H9 (cell line): ENCODE data around the gene DDA1. TPM values are rescaled to one million over a fixed set of nuclear protein-coding genes. Genes with fewer than 3 reads are reported as not detected.
A peak's percentile ranks its signal among the peaks of the same experiment; 100 is the strongest.

Experiments used
- DNase-seq: peaks from one replicate; pipeline ENCODE4 v3.0.0-alpha.2; 2017
- H2AFZ ChIP-seq: one replicate; pipeline ENCODE4 v1.6.1; 2013; ENCODE audit warnings: mild to moderate bottlenecking, low read length, control low read depth, moderate library complexity
- H2AK5ac ChIP-seq: 2 replicates; pipeline ENCODE4 v1.6.1; 2013; ENCODE audit warnings: low read length, control low read depth, mixed read lengths; ENCODE audit not compliant: insufficient read length
- H2BK120ac ChIP-seq: one replicate; pipeline ENCODE4 v1.6.1; 2013; ENCODE audit warnings: low read depth, mild to moderate bottlenecking, low read length, control low read depth, inconsistent platforms; ENCODE audit not compliant: poor library complexity, severe bottlenecking
- H2BK12ac ChIP-seq: 2 replicates; pipeline ENCODE4 v1.6.1; 2013; ENCODE audit warnings: low read length, control low read depth, mixed read lengths, low read depth; ENCODE audit not compliant: insufficient read length
- H2BK15ac ChIP-seq: 2 replicates; pipeline ENCODE4 v1.6.1; 2013; ENCODE audit warnings: low read depth, low read length, control low read depth
- H2BK20ac ChIP-seq: one replicate; pipeline ENCODE4 v1.6.1; 2013; ENCODE audit warnings: low read depth, mild to moderate bottlenecking, low read length, control low read depth, inconsistent platforms; ENCODE audit not compliant: poor library complexity, severe bottlenecking
- H2BK5ac ChIP-seq: 2 replicates; pipeline ENCODE4 v1.6.1; 2013; ENCODE audit warnings: low read length, control low read depth, mixed read lengths; ENCODE audit not compliant: insufficient read length
- H3K14ac ChIP-seq: 2 replicates; pipeline ENCODE4 v1.6.1; 2013; ENCODE audit warnings: low read length, control low read depth; ENCODE audit not compliant: insufficient read depth
- H3K18ac ChIP-seq: 2 replicates; pipeline ENCODE4 v1.6.1; 2013; ENCODE audit warnings: low read depth, mild to moderate bottlenecking, mixed read lengths, low read length, control low read depth; ENCODE audit not compliant: insufficient read length
- H3K23ac ChIP-seq: 2 replicates; pipeline ENCODE4 v1.6.1; 2013; ENCODE audit warnings: low read length, control low read depth, mixed read lengths, low read depth; ENCODE audit not compliant: insufficient read length
- H3K23me2 ChIP-seq: 2 replicates; pipeline ENCODE4 v1.6.1; 2013; ENCODE audit warnings: low read depth, mild to moderate bottlenecking, mixed read lengths, low read length, control low read depth; ENCODE audit not compliant: insufficient read length, poor library complexity, severe bottlenecking
- H3K27ac ChIP-seq: 2 replicates; pipeline ENCODE4 v1.5.1; 2013; ENCODE audit warnings: low read length, control low read depth, mixed read lengths, low read depth; ENCODE audit not compliant: insufficient read length
- H3K27me3 ChIP-seq: 2 replicates; pipeline ENCODE4 v1.6.1; 2013; ENCODE audit warnings: low read length, control low read depth, inconsistent platforms; ENCODE audit not compliant: insufficient read depth
- H3K4ac ChIP-seq: 2 replicates; pipeline ENCODE4 v1.6.1; 2013; ENCODE audit warnings: low read depth, mild to moderate bottlenecking, control low read depth, inconsistent platforms, low read length, moderate library complexity
- H3K4me1 ChIP-seq: 2 replicates; pipeline ENCODE4 v1.6.1; 2013; ENCODE audit warnings: low read length, control low read depth, inconsistent platforms; ENCODE audit not compliant: insufficient read depth
- H3K4me2 ChIP-seq: 2 replicates; pipeline ENCODE4 v1.6.1; 2013; ENCODE audit warnings: low read length, control low read depth, mixed read lengths; ENCODE audit not compliant: insufficient read length, insufficient read depth
- H3K56ac ChIP-seq: 2 replicates; pipeline ENCODE4 v1.6.1; 2013; ENCODE audit warnings: low read depth, mild to moderate bottlenecking, mixed read lengths, low read length, control low read depth; ENCODE audit not compliant: insufficient read length
- H3K79me1 ChIP-seq: 2 replicates; pipeline ENCODE4 v1.6.1; 2013; ENCODE audit warnings: low read depth, mild to moderate bottlenecking, moderate library complexity, low read length, control low read depth, inconsistent platforms; ENCODE audit not compliant: insufficient read depth, poor library complexity, severe bottlenecking
- H3K79me2 ChIP-seq: 2 replicates; pipeline ENCODE4 v1.6.1; 2013; ENCODE audit warnings: low read length, control low read depth, inconsistent platforms; ENCODE audit not compliant: insufficient read depth
- H3K9ac ChIP-seq: 2 replicates; pipeline ENCODE4 v1.6.1; 2013; ENCODE audit warnings: low read length, control low read depth, mixed read lengths; ENCODE audit not compliant: insufficient read length; ENCODE audit errors: extremely low read depth
- H3K9me3 ChIP-seq: one replicate; pipeline ENCODE4 v1.6.1; 2013; ENCODE audit warnings: low read depth, low read length, inconsistent platforms; ENCODE audit not compliant: control insufficient read depth
- H3T11ph ChIP-seq: one replicate; pipeline ENCODE4 v1.6.1; 2013; ENCODE audit warnings: mild to moderate bottlenecking, low read length, control low read depth, inconsistent platforms
- H4K20me1 ChIP-seq: one replicate; pipeline ENCODE4 v1.6.1; 2013; ENCODE audit not compliant: control insufficient read depth, insufficient read length, insufficient read depth
- H4K5ac ChIP-seq: 2 replicates; pipeline ENCODE4 v1.6.1; 2013; ENCODE audit warnings: low read depth, mild to moderate bottlenecking, mixed read lengths, low read length, control low read depth; ENCODE audit not compliant: insufficient read length
- H4K8ac ChIP-seq: replicated peaks from 2 replicates; pipeline ENCODE4 v1.6.1; 2013; ENCODE audit warnings: low read length, control low read depth, mixed read lengths, low read depth; ENCODE audit not compliant: insufficient read length
- H4K91ac ChIP-seq: 2 replicates; pipeline ENCODE4 v1.6.1; 2013; ENCODE audit warnings: low read depth, mild to moderate bottlenecking, moderate library complexity, mixed read lengths, low read length, control low read depth; ENCODE audit not compliant: insufficient read length
- H3K27ac Mint-ChIP-seq, 3 experiments: 2 replicates in 2 of 3; 3 replicates in 1 of 3; pipeline ENCODE4 v1.8.0; 2020 to 2021; ENCODE audit warnings: mixed read lengths in 3 of 3, mild to moderate bottlenecking in 1 of 3, moderate library complexity in 1 of 3
- H3K27me3 Mint-ChIP-seq: 2 replicates; pipeline ENCODE4 v1.8.0; 2021; ENCODE audit warnings: low read depth, mild to moderate bottlenecking, moderate library complexity, mixed read lengths
- H3K36me3 Mint-ChIP-seq, 3 experiments: 2 replicates in 2 of 3; 3 replicates in 1 of 3; pipeline ENCODE4 v1.8.0; 2020 to 2021; ENCODE audit warnings: low read depth in 3 of 3, mixed read lengths in 3 of 3; ENCODE audit not compliant: insufficient read depth in 1 of 3
- H3K4me1 Mint-ChIP-seq, 2 experiments: 2 replicates each; pipeline ENCODE4 v1.8.0; 2020; ENCODE audit warnings: mixed read lengths in 2 of 2
- H3K4me3 Mint-ChIP-seq, 2 experiments: 2 replicates in 1 of 2; 3 replicates in 1 of 2; pipeline ENCODE4 v1.8.0; 2020 to 2021; ENCODE audit warnings: mild to moderate bottlenecking in 2 of 2, mixed read lengths in 2 of 2, moderate library complexity in 1 of 2
- H3K9me3 Mint-ChIP-seq, 2 experiments: 2 replicates in 1 of 2; 3 replicates in 1 of 2; pipeline ENCODE4 v1.8.0; 2020; ENCODE audit warnings: mild to moderate bottlenecking in 2 of 2, mixed read lengths in 2 of 2, moderate library complexity in 1 of 2
- CTCF ChIP-seq: fragments of 200-600 bp; sonication (generic); conservative IDR thresholded peaks from 3 replicates; pipeline ENCODE4 v1.8.0; 2021; ENCODE audit warnings: antibody characterized with exemption, mild to moderate bottlenecking
- WGBS: extraction: QIAGEN DNeasy Blood & Tissue Kit; methylation state at CpG from one replicate; pipeline ENCODE4 v1.1.7; 2013; ENCODE audit warnings: missing lambda C conversion rate, low lambda C conversion rate, mixed read lengths; ENCODE audit not compliant: insufficient read length; ENCODE audit errors: extremely low coverage; 5-methylcytosine and 5-hydroxymethylcytosine counted together
- total RNA-seq: library from RNA; stranded (reverse); gene quantifications from 2 replicates; pipeline ENCODE4 v1.2.1, GENCODE V29; 2021

Gene DDA1
- total RNA-seq, 1 experiment from 2014 or later = 45.7 TPM

GRCh38 chr19:17337675-17338432 lies 28.5 kb downstream of the DDA1 start:
- Histone ChIP-seq H2AK5ac (no peak overlapping the region), H2BK15ac (no peak overlapping the region), H2BK120ac (no peak overlapping the region), H3T11ph (no peak overlapping the region), H3K9me3 (no peaks in the 10 kb centered on the region), H4K20me1 (no peaks in the 10 kb centered on the region), H3K4me1 (peaks cover 2% of the 10 kb centered on the region; the same call in 1 of the 2 replicates), H2AFZ (no peak overlapping the region), H3K9ac (peak overlapping the region; percentile 68), H3K56ac (no peak overlapping the region), H3K23ac (no peak overlapping the region), H3K23me2 (peaks cover 25% of the 10 kb centered on the region), H4K91ac (no peak overlapping the region), H2BK12ac (no peak overlapping the region), H3K27me3 (no peaks in the 10 kb centered on the region), H3K79me2 (no peaks in the 10 kb centered on the region), H3K4me2 (peak overlapping the region; percentile 86), H3K14ac (no peak overlapping the region), H4K8ac (no peak overlapping the region), H3K27ac (no peak overlapping the region), H3K79me1 (no peaks in the 10 kb centered on the region), H3K4ac (no peak overlapping the region), H2BK5ac (no peak overlapping the region), H4K5ac (no peak overlapping the region), H2BK20ac (no peak overlapping the region), H3K18ac (no peak overlapping the region)
- Mint-ChIP-seq H3K9me3 (no peaks in the 10 kb centered on the region), H3K4me3 (peak overlapping the region; percentile 97 to 98), H3K4me1 (peaks cover 22 to 47% of the 10 kb centered on the region in 2 experiments), H3K27ac (peak overlapping the region in 2 of 3 experiments; percentile 85 to 97; a peak in 3 of 7 replicates), H3K27me3 (peaks cover under 1% of the 10 kb centered on the region; the same call in 1 of the 2 replicates), H3K36me3 (peaks cover 11 to 26% (median 25%) of the 10 kb centered on the region in 3 experiments; a peak in 6 of 7 replicates)
- DNase-seq = no peak
- TF ChIP-seq CTCF = no peak
- WGBS = no CpG with 5 or more reads among the region's 50 CpGs
